IPS-18a (cell line): Measurements from ENCODE around the gene SKIL.
"Not testable (repeated sequence)": the region's sequence is repeated elsewhere in the genome, so short reads cannot be mapped to it uniquely, and the experiment has no call there.

Experiments used
- H3K27ac ChIP-seq: one replicate; pipeline ENCODE4 v1.5.1; 2013; ENCODE audit warnings: low read length
- H3K27me3 ChIP-seq: one replicate; pipeline ENCODE4 v1.6.1; 2013; ENCODE audit warnings: mild to moderate bottlenecking, low read length; ENCODE audit not compliant: control insufficient read depth, insufficient read depth
- H3K36me3 ChIP-seq: one replicate; pipeline ENCODE4 v1.6.1; 2013; ENCODE audit warnings: low read depth, low read length; ENCODE audit not compliant: control insufficient read depth
- H3K4me1 ChIP-seq: one replicate; pipeline ENCODE4 v1.6.1; 2013; ENCODE audit warnings: low read depth, low read length; ENCODE audit not compliant: control insufficient read depth
- H3K4me3 ChIP-seq: one replicate; pipeline ENCODE4 v1.5.1; 2013; ENCODE audit warnings: low read length
- H3K9ac ChIP-seq: one replicate; pipeline ENCODE4 v1.6.1; 2013; ENCODE audit warnings: mild to moderate bottlenecking, low read length, moderate library complexity
- H3K9me3 ChIP-seq: one replicate; pipeline ENCODE4 v1.6.1; 2013; ENCODE audit warnings: low read depth, low read length; ENCODE audit not compliant: control insufficient read depth

SKIL gene

GRCh38 chr3:170330366-170330765 lies 27.1 kb upstream of the SKIL start:
- no peak overlapping the region for H3K9ac ChIP-seq
- no peak overlapping the region for H3K4me3 ChIP-seq
- no peaks in the 10 kb centered on the region for H3K36me3 ChIP-seq
- H3K27me3 ChIP-seq = no peaks in the 10 kb centered on the region
- H3K27ac ChIP-seq = no peak overlapping the region
- no peaks in the 10 kb centered on the region for H3K4me1 ChIP-seq
- peaks cover 6% of the 10 kb centered on the region for H3K9me3 ChIP-seq

- no peak overlapping the region for H3K4me3 ChIP-seq
- no peaks in the 10 kb centered on the region for H3K36me3 ChIP-seq
- no peak overlapping the region for H3K27ac ChIP-seq
- H3K4me1 ChIP-seq = no peaks in the 10 kb centered on the region
- H3K9ac ChIP-seq = no peak overlapping the region
- H3K27me3 ChIP-seq = no peaks in the 10 kb centered on the region
- H3K9me3 ChIP-seq = peaks cover 6% of the 10 kb centered on the region
Observed at GRCh38 chr3:170331143-170331542, 26.4 kb upstream of the SKIL start.

DNA sequence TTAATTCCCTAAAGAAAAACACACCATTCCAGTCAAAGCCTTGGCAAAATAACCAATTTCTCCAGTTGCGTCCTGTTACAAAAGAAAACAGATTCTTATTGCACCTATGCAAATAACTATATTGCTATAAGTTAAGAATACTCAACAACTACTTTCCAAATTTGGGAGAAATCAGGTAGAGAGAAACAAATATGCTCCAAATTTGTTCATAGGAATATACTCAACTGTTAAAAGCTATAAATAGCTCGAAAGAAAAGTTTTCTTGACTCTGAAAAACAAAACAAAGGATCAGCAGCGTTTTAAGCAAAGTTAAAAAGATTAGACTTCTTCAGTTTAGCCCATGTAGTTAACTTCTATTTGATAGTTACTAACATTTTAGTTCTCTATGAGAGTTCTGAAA lies 20.1 kb upstream of the SKIL start:
- H3K4me1 ChIP-seq = no peaks in the 10 kb centered on the region
- H3K9me3 ChIP-seq = peaks cover 24% of the 10 kb centered on the region
- H3K4me3 ChIP-seq = no peak overlapping the region
- H3K9ac ChIP-seq = no peak overlapping the region
- no peaks in the 10 kb centered on the region for H3K36me3 ChIP-seq
- H3K27me3 ChIP-seq = no peaks in the 10 kb centered on the region
- H3K27ac ChIP-seq = no peak overlapping the region

GRCh38 chr3:170338690-170339340 lies 18.7 kb upstream of the SKIL start:
- H3K9me3 ChIP-seq = peaks cover 24% of the 10 kb centered on the region
- no peaks in the 10 kb centered on the region for H3K27me3 ChIP-seq
- H3K4me1 ChIP-seq = peaks cover under 1% of the 10 kb centered on the region
- no peak overlapping the region for H3K9ac ChIP-seq
- H3K27ac ChIP-seq = no peak overlapping the region
- no peaks in the 10 kb centered on the region for H3K36me3 ChIP-seq
- no peak overlapping the region for H3K4me3 ChIP-seq

DNA sequence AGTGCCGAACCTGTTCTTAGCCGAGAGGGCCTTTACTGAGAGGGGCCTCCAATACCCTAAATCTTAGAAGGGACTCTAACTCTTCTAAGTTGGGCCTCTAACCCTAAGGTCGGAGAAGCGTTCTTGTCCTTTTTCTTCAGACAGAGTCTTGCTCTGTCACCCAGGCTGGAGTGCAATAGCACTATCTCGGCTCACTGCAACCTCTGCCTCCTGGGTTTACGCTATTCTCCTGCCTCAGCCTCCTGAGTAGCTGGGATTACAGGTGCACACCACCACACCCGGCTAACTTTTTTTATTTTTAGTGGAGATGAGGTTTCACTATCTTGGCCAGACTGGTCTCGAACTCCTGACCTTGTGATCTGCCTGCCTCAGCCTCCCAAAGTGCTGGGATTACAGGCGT lies 15.2 kb upstream of the SKIL start:
- not testable (repeated sequence) for H3K36me3 ChIP-seq, H3K4me1 ChIP-seq, H3K27ac ChIP-seq, H3K27me3 ChIP-seq, H3K9ac ChIP-seq, H3K4me3 ChIP-seq
- H3K9me3 ChIP-seq = peaks cover 24% of the 10 kb centered on the region

DNA sequence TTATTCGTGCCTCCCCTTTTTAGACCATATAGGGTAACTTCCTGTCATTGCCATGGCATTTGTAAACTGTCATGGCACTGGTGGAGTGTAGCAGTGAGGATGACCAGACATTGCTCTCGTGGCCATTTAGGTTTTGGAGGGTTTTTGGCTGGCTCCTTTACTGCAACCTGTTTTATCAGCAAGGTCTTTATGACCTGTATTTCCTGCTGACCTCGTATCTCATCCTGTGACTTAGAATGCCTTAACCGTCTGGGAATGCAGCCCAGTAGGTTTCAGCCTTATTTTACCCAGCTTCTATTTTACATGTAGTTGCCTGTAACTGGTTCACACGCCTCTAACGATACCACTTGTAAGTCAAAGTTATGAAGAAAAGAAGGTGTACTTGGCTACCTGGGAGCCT lies 13.7 kb upstream of the SKIL start:
- not testable (repeated sequence) for H3K27ac ChIP-seq, H3K4me3 ChIP-seq

DNA sequence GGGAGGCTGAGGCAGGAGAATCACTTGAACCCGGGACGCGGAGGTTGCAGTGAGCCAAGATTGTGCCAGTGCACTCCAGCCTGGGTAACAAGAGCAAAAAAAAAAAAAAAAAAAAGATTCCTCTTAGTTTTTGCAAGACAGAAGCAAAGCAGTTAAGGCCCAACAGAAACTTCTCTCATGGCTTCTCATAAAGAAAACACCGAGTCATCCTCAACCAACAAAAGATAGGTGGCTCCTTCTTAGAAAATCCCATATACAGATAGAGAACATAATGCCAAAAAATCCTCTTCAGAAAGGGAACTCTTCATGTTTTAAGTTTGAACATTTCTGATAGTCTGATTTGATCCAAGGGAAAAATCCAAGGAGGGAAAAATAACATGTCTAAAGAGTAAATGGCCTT lies 12.5 kb upstream of the SKIL start:
- Histone ChIP-seq H3K27ac (no peak overlapping the region), H3K4me3 (no peak overlapping the region), H3K4me1 (peaks cover 4% of the 10 kb centered on the region), H3K9ac (no peak overlapping the region), H3K9me3 (peaks cover 3% of the 10 kb centered on the region), H3K27me3 (no peaks in the 10 kb centered on the region), H3K36me3 (no peaks in the 10 kb centered on the region)

More for the DNA sequence above, 13.7 kb upstream of the SKIL start:
- not testable (repeated sequence) for H3K36me3 ChIP-seq, H3K9me3 ChIP-seq, H3K9ac ChIP-seq, H3K27me3 ChIP-seq, H3K4me1 ChIP-seq

DNA sequence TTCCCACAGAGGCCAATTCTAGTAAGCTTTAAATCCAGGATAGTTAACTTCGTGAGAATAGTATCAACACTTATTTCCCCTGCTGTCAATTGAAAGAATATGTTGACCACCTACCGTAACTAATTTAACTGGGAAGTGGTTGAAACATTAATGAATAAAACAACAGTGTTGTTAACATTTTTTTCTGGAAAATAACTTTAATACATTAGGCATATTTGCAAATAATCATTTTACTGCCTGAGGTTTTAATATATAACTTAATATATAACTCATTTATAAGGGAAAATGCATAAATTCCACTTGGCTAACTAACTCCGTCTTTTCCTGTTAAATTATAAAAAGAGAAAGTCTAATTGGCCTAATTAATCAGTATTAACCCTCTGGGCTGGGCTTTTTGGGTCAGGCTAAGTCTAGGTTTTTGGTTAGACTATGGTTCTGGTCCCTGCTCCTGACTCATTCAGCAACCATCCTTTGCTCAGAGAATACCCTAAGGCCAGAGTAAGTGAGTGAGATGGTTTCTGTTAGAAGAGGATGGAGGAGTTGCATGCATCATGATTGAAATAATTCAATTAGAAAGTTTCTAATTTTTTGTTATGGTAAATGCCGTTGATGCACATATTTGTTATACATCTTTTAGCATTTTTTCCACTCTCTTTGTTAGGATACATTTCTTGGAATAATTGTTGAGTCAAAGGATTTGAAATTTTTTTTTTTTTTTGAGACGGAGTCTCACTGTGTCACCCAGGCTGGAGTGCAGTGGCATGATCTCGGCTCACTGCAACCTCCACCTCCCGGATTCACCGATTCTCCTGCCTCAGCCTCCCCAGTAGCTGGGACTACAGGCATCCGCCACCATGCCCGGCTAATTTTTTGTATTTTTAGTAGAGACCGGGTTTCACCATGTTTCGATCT lies 10.8 kb upstream of the SKIL start:
- Histone ChIP-seq H3K9ac (no peak overlapping the region), H3K36me3 (no peaks in the 10 kb centered on the region), H3K4me3 (no peak overlapping the region), H3K9me3 (no peaks in the 10 kb centered on the region), H3K4me1 (peaks cover 4% of the 10 kb centered on the region), H3K27ac (no peak overlapping the region), H3K27me3 (no peaks in the 10 kb centered on the region)

DNA sequence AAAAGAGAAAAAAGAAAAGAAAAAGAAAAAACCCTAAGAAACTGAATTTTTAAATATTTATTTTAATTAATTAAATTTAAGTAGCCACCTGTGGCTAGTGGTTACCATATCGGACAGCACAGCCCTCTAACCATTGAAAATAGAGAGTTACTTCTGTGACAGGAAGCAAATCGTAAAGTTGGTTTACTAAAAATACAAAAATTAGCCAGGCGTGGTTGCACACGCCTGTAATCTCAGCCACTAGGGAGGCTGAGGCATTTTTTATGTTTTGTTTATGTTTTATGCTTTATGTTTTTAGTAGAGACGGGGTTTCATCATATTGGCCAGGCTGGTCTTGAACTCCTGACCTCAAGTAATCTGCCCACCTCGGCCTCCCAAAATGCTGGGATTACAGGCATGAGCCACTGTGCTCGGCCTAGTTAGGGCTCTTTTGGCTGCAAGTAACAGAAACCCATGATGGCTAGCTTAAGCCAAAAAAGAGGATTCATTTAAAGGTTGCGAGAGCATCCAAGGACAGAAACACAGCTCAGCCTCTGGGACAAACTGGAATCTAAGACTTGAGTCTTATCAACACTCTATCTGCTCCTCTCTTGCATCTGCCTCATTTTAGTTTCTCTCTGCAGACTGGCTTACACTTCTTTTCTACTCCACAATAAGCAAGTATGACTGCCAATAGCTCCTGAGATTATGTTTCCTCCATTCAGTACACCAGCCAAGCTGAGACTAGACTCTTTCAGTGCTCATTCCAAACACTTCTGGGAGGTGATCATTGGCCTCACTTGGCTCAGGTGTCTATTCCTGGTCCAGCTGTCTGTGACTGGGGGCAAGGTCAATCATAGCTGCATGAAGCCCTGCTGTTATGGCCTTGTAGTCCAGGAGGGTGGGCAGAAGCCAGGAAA lies 6.8 kb upstream of the SKIL start:
- H3K9ac ChIP-seq = no peak overlapping the region
- no peak overlapping the region for H3K4me3 ChIP-seq
- peaks cover 19% of the 10 kb centered on the region for H3K4me1 ChIP-seq
- H3K27ac ChIP-seq = no peak overlapping the region
- H3K9me3 ChIP-seq = no peaks in the 10 kb centered on the region
- no peaks in the 10 kb centered on the region for H3K36me3 ChIP-seq
- no peaks in the 10 kb centered on the region for H3K27me3 ChIP-seq

- no peak overlapping the region for H3K9ac ChIP-seq
- no peak overlapping the region for H3K27ac ChIP-seq
- H3K36me3 ChIP-seq = no peaks in the 10 kb centered on the region
- peaks cover 22% of the 10 kb centered on the region for H3K4me1 ChIP-seq
- no peaks in the 10 kb centered on the region for H3K9me3 ChIP-seq
- H3K4me3 ChIP-seq = no peak overlapping the region
- no peaks in the 10 kb centered on the region for H3K27me3 ChIP-seq
Observed at GRCh38 chr3:170352936-170353335, 4.6 kb upstream of the SKIL start.

- Histone ChIP-seq H3K4me1 (peaks cover 22% of the 10 kb centered on the region), H3K4me3 (no peak overlapping the region), H3K27me3 (no peaks in the 10 kb centered on the region), H3K9ac (no peak overlapping the region), H3K36me3 (no peaks in the 10 kb centered on the region), H3K27ac (no peak overlapping the region), H3K9me3 (no peaks in the 10 kb centered on the region)
Observed at GRCh38 chr3:170353485-170353884, 4.0 kb upstream of the SKIL start.
